Stimulated activated naive CD8-positive, alpha-beta T cell treated with anti-CD3 and anti-CD28 coated beads, Interleukin-15, amount 100 ng/mL, for 72 hours (primary cell): ENCODE measurements around the gene EN1.

Source experiments
- ATAC-seq: fragments of 150-1000 bp; cut with Tn5 transposase; 2 replicates; pipeline ENCODE4 v1.10.0; 2021; ENCODE audit warnings: mild to moderate bottlenecking, moderate library complexity
- DNase-seq, 2 donors: peaks; one replicate each; pipeline ENCODE4 v3.0.0; 2021 to 2022
- H3K27ac Mint-ChIP-seq, 2 donors: one replicate each; pipeline ENCODE4 v1.8.0; 2022; ENCODE audit warnings: mild to moderate bottlenecking in 2 of 2, mixed read lengths in 2 of 2, moderate library complexity in 2 of 2
- H3K27me3 Mint-ChIP-seq: one replicate; pipeline ENCODE4 v1.8.0; 2022; ENCODE audit warnings: mixed read lengths
- H3K4me1 Mint-ChIP-seq: one replicate; pipeline ENCODE4 v1.8.0; 2022; ENCODE audit warnings: mild to moderate bottlenecking, mixed read lengths
- H3K4me3 Mint-ChIP-seq, 2 donors: one replicate each; pipeline ENCODE4 v1.8.0; 2022; ENCODE audit warnings: mild to moderate bottlenecking in 2 of 2, mixed read lengths in 2 of 2, moderate library complexity in 1 of 2
- H3K9me3 Mint-ChIP-seq, 2 donors: one replicate each; pipeline ENCODE4 v1.8.0; 2022; ENCODE audit warnings: mixed read lengths in 2 of 2

EN1 gene

GRCh38 chr2:118805064-118805690 is 42.3 kb downstream of the EN1 start:
- DNase-seq, result no peak
- no peak for ATAC-seq
- Mint-ChIP-seq H3K9me3 (no peaks in the 10 kb centered on the region), H3K4me3 (no peak overlapping the region), H3K4me1 (peaks cover 11% of the 10 kb centered on the region), H3K27ac (no peak overlapping the region), H3K27me3 (peaks cover 73% of the 10 kb centered on the region)

DNA sequence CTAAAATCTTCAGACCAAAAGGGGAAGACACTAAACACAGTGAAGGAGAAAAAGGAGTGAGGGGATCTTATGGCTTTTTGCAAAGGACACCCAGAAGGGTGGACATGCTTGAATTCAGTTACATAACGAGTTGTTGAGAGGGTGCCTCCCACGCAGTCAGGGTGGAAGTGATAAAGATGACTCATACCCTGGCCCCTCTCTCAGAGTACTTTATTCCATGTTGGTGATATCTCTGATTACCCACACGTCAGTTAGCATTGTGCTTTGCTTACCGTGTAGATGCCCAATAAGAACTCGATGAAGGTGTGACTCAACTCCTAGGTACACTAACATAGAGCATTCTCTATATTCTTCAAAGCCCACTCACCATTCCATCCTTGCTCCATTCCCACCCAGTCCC is 44.4 kb downstream of the EN1 start:
- no peak overlapping the region for H3K27ac Mint-ChIP-seq
- peaks cover 62% of the 10 kb centered on the region for H3K27me3 Mint-ChIP-seq
- no peak for DNase-seq
- no peaks in the 10 kb centered on the region for H3K9me3 Mint-ChIP-seq
- ATAC-seq, result no peak
- H3K4me3 Mint-ChIP-seq, result no peak overlapping the region
- H3K4me1 Mint-ChIP-seq, result peaks cover 8% of the 10 kb centered on the region

GRCh38 chr2:118801151-118801550 is 46.3 kb downstream of the EN1 start:
- no peak overlapping the region for H3K27ac Mint-ChIP-seq
- peaks cover 0 to 7% of the 10 kb centered on the region in 2 donors for H3K9me3 Mint-ChIP-seq
- DNase-seq (no peak), ATAC-seq (no peak)
- no peak overlapping the region for H3K4me3 Mint-ChIP-seq
- H3K27me3 Mint-ChIP-seq, result peaks cover 60% of the 10 kb centered on the region
- H3K4me1 Mint-ChIP-seq, result peaks cover 5% of the 10 kb centered on the region

GRCh38 chr2:118800736-118801135 is 46.7 kb downstream of the EN1 start:
- H3K27ac Mint-ChIP-seq, result no peak overlapping the region

DNA sequence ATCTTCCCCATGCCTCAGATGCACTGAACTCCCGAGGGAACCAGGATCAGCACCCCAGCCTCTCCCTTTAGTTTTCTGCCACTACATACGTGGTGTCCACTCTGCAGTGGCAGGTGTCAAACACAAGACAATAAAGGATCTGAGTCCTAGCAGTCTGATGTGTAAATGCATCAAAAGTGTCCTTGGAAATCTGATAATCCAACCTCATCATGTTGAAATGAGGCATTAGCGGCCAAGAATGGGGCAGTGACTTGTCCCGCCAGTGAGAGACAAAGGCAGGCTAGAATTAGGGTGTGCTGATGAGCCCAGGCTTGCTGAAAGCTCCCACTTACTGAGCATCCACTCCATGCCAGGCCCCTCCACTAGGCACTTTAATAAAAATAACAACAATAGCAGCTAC is 52.9 kb downstream of the EN1 start:
- ATAC-seq, result no peak
- H3K27me3 Mint-ChIP-seq, result peaks cover 77% of the 10 kb centered on the region
- no peaks in the 10 kb centered on the region for H3K4me1 Mint-ChIP-seq
- H3K4me3 Mint-ChIP-seq, result no peak overlapping the region
- H3K9me3 Mint-ChIP-seq, result peaks cover 0 to 7% of the 10 kb centered on the region in 2 donors
- no peak overlapping the region for H3K27ac Mint-ChIP-seq
- DNase-seq, result no peak

More at GRCh38 chr2:118800736-118801135, 46.7 kb downstream of the EN1 start:
- DNase-seq (no peak), ATAC-seq (no peak)
- Mint-ChIP-seq H3K4me1 (peaks cover 5% of the 10 kb centered on the region), H3K4me3 (no peak overlapping the region), H3K27me3 (peaks cover 56% of the 10 kb centered on the region), H3K9me3 (peaks cover 0 to 7% of the 10 kb centered on the region in 2 donors)
